ENCODE data around the gene ITCH.

ITCH gene

DNA sequence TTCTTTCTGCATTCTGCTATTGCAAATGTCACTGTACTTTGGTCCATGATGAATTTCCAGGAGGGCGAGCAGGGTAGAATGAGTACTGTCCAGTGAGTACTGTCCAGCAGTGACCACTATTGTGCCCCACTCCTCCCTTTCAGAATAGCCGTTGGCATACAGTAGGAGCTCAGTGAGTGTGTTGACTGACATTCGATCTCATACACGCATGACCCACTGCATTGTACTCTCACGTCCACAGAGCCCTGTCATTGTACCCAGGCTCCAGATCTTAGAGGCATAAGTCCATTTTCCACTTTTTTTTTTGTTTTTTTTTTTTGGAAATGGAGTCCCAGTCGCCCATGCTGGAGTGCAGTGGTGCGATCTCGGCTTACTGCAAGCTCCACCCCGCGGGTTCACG is 161.4 kb downstream of the ITCH start:
- TF ChIP-seq, protein P1, sequence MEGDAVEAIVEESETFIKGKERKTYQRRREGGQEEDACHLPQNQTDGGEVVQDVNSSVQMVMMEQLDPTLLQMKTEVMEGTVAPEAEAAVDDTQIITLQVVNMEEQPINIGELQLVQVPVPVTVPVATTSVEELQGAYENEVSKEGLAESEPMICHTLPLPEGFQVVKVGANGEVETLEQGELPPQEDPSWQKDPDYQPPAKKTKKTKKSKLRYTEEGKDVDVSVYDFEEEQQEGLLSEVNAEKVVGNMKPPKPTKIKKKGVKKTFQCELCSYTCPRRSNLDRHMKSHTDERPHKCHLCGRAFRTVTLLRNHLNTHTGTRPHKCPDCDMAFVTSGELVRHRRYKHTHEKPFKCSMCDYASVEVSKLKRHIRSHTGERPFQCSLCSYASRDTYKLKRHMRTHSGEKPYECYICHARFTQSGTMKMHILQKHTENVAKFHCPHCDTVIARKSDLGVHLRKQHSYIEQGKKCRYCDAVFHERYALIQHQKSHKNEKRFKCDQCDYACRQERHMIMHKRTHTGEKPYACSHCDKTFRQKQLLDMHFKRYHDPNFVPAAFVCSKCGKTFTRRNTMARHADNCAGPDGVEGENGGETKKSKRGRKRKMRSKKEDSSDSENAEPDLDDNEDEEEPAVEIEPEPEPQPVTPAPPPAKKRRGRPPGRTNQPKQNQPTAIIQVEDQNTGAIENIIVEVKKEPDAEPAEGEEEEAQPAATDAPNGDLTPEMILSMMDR (conservative IDR thresholded peaks at IDR 0.05): no peak
- TF ChIP-seq ZFX (IDR thresholded peaks at IDR 0.05): no peak
- H3K27ac ChIP-seq: peak overlapping the region; percentile 63

DNA sequence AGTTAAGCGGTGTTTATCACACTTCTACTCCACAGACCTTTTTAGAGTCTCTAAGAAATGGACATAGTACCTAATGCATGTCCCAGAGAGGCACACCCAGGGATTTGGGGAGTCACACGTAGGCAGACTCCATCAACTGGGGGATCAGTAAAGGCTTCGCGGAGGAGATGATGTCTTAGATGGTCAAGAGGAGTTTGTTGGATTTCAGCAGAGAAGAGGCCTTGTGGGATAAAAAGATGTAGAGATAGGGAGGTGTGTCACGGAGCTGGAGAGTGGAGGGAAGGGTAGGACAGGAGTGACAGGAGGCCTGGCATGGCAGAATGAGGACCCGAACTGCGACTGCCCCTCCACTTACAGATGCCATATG is 162.3 kb downstream of the ITCH start:
- TF ChIP-seq, protein P1 (conservative IDR thresholded peaks at IDR 0.05): no peak
- TF ChIP-seq ZFX (IDR thresholded peaks at IDR 0.05): no peak
- peak overlapping the region; percentile 63 for H3K27ac ChIP-seq

DNA sequence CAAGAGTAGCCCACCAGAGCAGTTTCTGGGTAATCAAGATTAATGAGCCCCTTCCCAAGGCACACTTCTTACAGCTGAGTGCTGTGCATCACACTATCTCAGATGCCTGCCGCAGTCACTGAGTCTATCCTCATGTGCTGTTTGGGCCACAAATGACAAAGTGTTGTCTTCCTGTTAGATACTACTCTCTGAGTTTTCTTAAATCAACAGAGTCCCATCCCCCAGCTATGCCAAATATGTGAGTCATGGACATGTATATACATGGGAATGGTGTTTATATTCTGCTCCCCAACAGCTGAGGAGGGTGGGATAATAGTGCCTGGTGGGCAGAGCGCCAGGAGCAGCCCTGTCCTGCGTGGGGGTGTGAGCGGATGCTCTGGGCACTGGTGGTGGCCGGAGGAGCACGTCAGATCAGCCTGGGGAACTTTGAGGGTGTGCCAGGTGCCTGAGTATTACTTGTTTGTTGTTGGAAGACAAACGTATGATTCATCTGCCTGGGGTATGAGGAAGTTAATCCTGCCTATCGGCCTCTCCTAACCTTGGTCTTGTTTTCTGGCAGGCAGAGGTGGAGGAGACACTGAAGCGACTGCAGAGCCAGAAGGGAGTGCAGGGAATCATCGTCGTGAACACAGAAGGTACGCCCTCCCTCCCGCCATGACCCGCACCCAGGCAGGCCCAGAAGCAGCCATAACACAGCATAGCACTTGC is 162.8 kb downstream of the ITCH start:
- peak overlapping the region; percentile 63 for H3K27ac ChIP-seq
- no peak for TF ChIP-seq ZFX (IDR thresholded peaks at IDR 0.05)
- TF ChIP-seq, protein P1 (conservative IDR thresholded peaks at IDR 0.05): no peak

DNA sequence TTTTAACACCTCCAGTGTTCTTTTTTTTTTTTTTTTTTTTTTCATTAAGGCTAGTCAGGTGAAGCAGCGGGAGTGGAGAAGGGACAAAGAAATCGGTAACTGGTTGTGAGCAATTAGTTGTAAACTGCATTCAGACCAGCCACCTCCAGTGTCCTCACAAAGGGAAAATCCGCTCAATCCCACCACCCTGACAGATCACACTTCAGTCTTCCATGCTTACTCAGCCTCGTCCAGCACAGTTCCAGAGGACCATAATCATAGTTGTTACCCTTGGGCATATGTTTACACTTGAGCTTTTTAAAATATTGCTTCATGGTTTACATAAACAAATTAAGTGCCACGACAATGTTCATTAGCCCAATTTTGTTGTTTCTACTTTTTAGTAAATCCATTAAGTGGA is 163.4 kb downstream of the ITCH start:
- TF ChIP-seq, protein P1 (conservative IDR thresholded peaks at IDR 0.05): no peak
- TF ChIP-seq ZFX (IDR thresholded peaks at IDR 0.05): no peak

DNA sequence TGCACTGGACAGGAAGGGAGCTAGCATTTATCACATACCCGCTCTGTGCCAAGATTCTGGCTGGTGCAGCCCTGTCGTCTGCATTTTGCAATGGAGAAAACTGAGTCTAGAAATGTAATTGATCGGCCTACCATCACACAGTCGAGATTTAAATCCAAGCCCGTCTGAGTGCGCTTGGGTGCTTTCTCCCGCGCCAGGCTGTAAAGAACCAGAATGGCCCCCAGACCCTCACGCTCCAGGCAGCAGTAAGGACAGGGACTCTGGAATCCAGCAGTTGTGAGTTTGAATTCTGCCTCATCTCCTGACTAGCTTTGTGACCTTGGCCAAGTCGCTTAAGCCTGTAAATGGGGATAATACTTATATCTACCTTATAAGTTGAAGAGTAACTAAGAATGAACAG is 163.9 kb downstream of the ITCH start:
- no peak for TF ChIP-seq ZFX (IDR thresholded peaks at IDR 0.05)
- TF ChIP-seq, protein P1 (conservative IDR thresholded peaks at IDR 0.05): no peak
- peak overlapping the region; percentile 63 for H3K27ac ChIP-seq

More for the DNA sequence above, 163.4 kb downstream of the ITCH start:
- H3K27ac ChIP-seq: peak overlapping the region; percentile 63

DNA sequence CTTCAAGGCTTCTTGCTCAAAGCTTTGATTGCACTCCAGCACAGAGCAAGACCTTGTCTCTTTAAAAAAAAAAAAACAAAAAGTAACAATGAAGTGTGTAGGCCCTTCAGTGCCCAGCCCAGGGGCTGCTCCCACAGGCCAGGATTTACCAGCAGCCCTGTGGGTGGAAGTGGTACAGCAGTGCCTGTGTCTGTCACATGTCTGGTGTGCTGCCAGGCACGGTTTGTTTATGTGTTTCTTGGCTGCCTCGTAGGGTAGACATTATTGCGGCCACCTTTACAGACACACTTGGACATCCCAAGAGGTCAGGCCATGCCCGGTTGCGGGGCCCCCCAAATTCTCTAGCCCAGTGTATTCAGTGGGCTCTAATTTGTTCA is 165.8 kb downstream of the ITCH start:
- TF ChIP-seq ZFX (IDR thresholded peaks at IDR 0.05): no peak
- TF ChIP-seq, protein P1 (conservative IDR thresholded peaks at IDR 0.05): no peak; the same call in 1 of the 2 replicates
- H3K27ac ChIP-seq: peak overlapping the region; percentile 5

DNA sequence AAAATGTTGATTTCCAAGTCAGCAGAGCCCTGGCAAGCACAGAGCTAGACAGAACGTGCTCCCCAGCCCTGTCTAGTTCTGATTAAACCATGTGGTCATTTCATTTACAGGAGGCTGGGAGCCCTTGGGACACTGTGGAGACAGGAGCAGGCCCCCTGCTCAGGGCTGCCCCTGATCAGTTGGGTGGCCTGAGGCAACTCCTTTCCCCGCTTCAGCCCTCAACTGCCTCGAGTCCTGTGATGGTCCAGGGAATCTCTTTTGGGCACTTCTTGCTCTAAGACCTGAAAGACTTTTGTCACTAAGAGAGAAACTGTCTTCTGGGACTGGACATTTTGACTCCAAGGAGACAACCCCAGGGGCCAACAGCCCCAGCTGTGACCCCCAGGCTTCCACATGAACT is 166.7 kb downstream of the ITCH start:
- TF ChIP-seq, protein P1 (conservative IDR thresholded peaks at IDR 0.05): no peak
- TF ChIP-seq ZFX (IDR thresholded peaks at IDR 0.05): no peak
- H3K27ac ChIP-seq: no peak overlapping the region
